AG04450 (cell line): ENCODE measurements around the gene PGP. TPM values are rescaled to one million over a fixed set of nuclear protein-coding genes. Genes with fewer than 3 reads are reported as not detected.

Experiments used
- CTCF ChIA-PET: fragments of 300-600, 350-600 bp; formaldehyde crosslinking; extraction: SDS; loops from one replicate; lab custom pipeline; 2022; ENCODE audit warnings: antibody characterized with exemption, inconsistent platforms; lab: Charles Lee
- POLR2A ChIA-PET: fragments of 350-600 bp; formaldehyde crosslinking; extraction: SDS; loops from one replicate; lab custom pipeline; 2021; ENCODE audit warnings: antibody characterized with exemption, inconsistent platforms; lab: Yijun Ruan, JAX
- DNase-seq: peaks from one replicate; pipeline ENCODE4 v3.0.0-alpha.2; 2011; ENCODE audit warnings: low read depth, low spot score
- H3K27ac ChIP-seq: one replicate; pipeline ENCODE4 v1.5.1; 2012; ENCODE audit warnings: low read depth, low read length, control low read depth
- H3K27me3 ChIP-seq: one replicate; pipeline ENCODE4 v1.6.0; 2012; ENCODE audit warnings: low read length; ENCODE audit not compliant: control insufficient read depth, insufficient read depth
- H3K4me3 ChIP-seq: 2 replicates; pipeline ENCODE4 v1.5.1; 2011; ENCODE audit warnings: mild to moderate bottlenecking, low read depth, low read length, control low read depth
- H3K9me3 ChIP-seq: 2 replicates; pipeline ENCODE4 v1.5.1; 2012; ENCODE audit warnings: low read length; ENCODE audit not compliant: control insufficient read depth, insufficient read depth
- CTCF ChIP-seq: IDR thresholded peaks from 2 replicates; pipeline ENCODE4 v1.5.1; 2011; ENCODE audit warnings: low read depth, low read length, control low read depth, inconsistent platforms
- polyA plus RNA-seq: library from polyadenylated mRNA; depleted of rRNA; stranded (reverse); fragments of >200 nt; gene quantifications from 2 replicates; pipeline ENCODE4 v1.2.3, GENCODE V29; 2011

Gene PGP
- polyA plus RNA-seq, 1 experiment, result 3.6 TPM

DNA sequence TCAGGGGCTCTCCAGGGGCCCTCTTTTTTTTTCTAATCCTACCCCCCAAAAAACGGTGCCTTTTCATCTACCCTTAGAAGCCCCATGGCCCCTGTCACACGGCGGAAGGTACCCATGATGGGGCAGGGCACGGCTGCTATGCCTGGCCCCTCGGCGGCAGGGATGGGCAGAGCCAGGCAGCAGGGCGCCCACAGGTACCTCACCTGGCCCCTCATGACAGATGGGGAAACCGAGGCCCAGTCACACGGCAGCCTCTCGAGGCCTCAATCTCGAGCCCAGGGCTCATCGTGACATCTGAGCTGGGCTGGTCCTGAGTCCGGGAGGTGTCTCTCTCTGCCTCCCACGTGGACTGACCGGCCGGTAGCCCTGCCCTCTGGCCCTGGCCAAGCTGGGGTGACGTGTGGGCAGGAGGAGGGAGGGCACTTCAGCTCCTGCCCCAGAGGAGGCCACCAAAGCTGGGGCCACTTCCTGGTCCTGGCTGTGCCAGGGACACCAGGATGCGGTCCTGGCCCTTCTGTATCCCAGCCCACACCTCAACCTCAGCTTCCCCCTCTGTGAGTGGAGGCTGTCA lies 47.5 kb downstream of the PGP start:
- H3K27ac ChIP-seq, result no peak overlapping the region
- H3K9me3 ChIP-seq, result peaks cover 14% of the 10 kb centered on the region
- ChIA-PET POLR2A (interaction anchor here (3.2 kb wide), 1 partner anchor 12 kb away, joined by 15 read pairs; the partner anchor contains the start of gene TRAF7), CTCF (interaction anchor here (0.7 kb wide), 1 partner anchor 12 kb away, joined by 7 read pairs; the partner anchor contains the start of gene TRAF7)
- TF ChIP-seq CTCF, result no peak
- DNase-seq, result no peak
- no peaks in the 10 kb centered on the region for H3K27me3 ChIP-seq
- no peak overlapping the region for H3K4me3 ChIP-seq

DNA sequence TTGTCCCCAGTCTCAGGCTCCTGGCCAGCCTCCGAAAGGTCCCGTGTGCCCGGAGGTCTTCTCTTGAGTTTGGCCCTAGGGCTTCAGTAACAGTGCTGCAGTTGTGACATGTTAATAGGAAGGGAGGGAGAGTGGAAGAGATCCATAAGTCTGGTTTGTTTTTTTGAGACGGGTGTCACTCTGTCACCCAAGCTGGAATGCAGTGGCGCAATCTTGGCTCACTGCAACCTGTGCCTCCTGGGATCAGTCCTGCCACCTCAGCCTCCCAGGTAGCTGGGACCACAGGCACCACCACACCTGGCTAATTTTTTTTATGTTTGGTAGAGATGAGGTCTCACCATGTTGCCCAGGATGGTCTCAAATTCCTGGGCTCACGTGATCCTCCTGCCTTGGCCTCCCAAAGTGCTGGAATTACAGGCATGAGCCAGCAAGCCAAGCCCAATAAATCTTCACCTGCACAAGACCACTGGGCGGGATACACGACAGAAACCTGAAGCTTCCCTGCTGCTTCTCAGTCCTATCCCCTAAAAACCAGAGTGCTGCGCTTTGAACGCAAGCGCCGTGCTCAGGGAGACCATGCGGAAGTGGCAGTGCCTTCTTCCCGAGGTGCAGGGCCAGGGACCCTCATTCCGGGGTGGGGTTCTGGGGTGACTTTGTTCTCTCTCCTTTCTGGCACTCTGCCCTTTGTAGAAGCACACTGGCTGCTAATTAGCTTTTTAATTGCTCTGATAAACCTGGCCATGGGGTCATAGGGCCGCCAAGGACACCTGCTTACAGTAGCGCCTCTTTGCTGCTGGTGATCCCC lies 48.2 kb downstream of the PGP start:
- DNase-seq, result no peak
- Histone ChIP-seq H3K4me3 (no peak overlapping the region), H3K27ac (no peak overlapping the region), H3K27me3 (no peaks in the 10 kb centered on the region), H3K9me3 (peaks cover 14% of the 10 kb centered on the region)
- ChIA-PET CTCF (interaction anchor here (0.7 kb wide), 1 partner anchor 11 kb away, joined by 7 read pairs; the partner anchor contains the start of gene TRAF7), POLR2A (interaction anchor here (3.2 kb wide), 1 partner anchor 11 kb away, joined by 15 read pairs; the partner anchor contains the start of gene TRAF7)
- TF ChIP-seq CTCF, result no peak

- H3K9me3 ChIP-seq, result peaks cover 14% of the 10 kb centered on the region
- H3K27ac ChIP-seq, result no peak overlapping the region
- no peak overlapping the region for H3K4me3 ChIP-seq
- H3K27me3 ChIP-seq, result no peaks in the 10 kb centered on the region
- POLR2A ChIA-PET, result interaction anchor here (3.2 kb wide), 1 partner anchor 11 kb away, joined by 15 read pairs; the partner anchor contains the start of gene TRAF7
- no peak for TF ChIP-seq CTCF
- CTCF ChIA-PET, result no interaction called here
- no peak for DNase-seq
Measured at GRCh38 chr16:2165861-2166260, 48.8 kb downstream of the PGP start.

- no peak overlapping the region for H3K27ac ChIP-seq
- H3K27me3 ChIP-seq, result no peaks in the 10 kb centered on the region
- no peak for TF ChIP-seq CTCF
- POLR2A ChIA-PET, result interaction anchor here (0.6 to 1.3 kb wide), 2 partner anchors 8 to 235 kb away, joined by 5 to 8 read pairs; partner anchors contain the start of gene TRAF7
- no peak for DNase-seq
- CTCF ChIA-PET, result no interaction called here
- H3K9me3 ChIP-seq, result peaks cover 14% of the 10 kb centered on the region
- H3K4me3 ChIP-seq, result no peak overlapping the region
Measured at GRCh38 chr16:2163211-2163881, 51.3 kb downstream of the PGP start.
